AG04450 (cell line): ENCODE data around the gene RMC1. TPM values are rescaled to one million over a fixed set of nuclear protein-coding genes. Genes with fewer than 3 reads are reported as not detected.

ENCODE experiments used
- CTCF ChIA-PET: fragments of 300-600, 350-600 bp; formaldehyde crosslinking; extraction: SDS; loops from one replicate; lab custom pipeline; 2022; ENCODE audit warnings: antibody characterized with exemption, inconsistent platforms; lab: Charles Lee
- POLR2A ChIA-PET: fragments of 350-600 bp; formaldehyde crosslinking; extraction: SDS; loops from one replicate; lab custom pipeline; 2021; ENCODE audit warnings: antibody characterized with exemption, inconsistent platforms; lab: Yijun Ruan, JAX
- DNase-seq: peaks from one replicate; pipeline ENCODE4 v3.0.0-alpha.2; 2011; ENCODE audit warnings: low read depth, low spot score
- H3K27ac ChIP-seq: one replicate; pipeline ENCODE4 v1.5.1; 2012; ENCODE audit warnings: low read depth, low read length, control low read depth
- H3K27me3 ChIP-seq: one replicate; pipeline ENCODE4 v1.6.0; 2012; ENCODE audit warnings: low read length; ENCODE audit not compliant: control insufficient read depth, insufficient read depth
- H3K4me3 ChIP-seq: 2 replicates; pipeline ENCODE4 v1.5.1; 2011; ENCODE audit warnings: mild to moderate bottlenecking, low read depth, low read length, control low read depth
- H3K9me3 ChIP-seq: 2 replicates; pipeline ENCODE4 v1.5.1; 2012; ENCODE audit warnings: low read length; ENCODE audit not compliant: control insufficient read depth, insufficient read depth
- CTCF ChIP-seq: IDR thresholded peaks from 2 replicates; pipeline ENCODE4 v1.5.1; 2011; ENCODE audit warnings: low read depth, low read length, control low read depth, inconsistent platforms
- polyA plus RNA-seq: library from polyadenylated mRNA; depleted of rRNA; stranded (reverse); fragments of >200 nt; gene quantifications from 2 replicates; pipeline ENCODE4 v1.2.3, GENCODE V29; 2011

The RMC1 gene
- polyA plus RNA-seq, 1 experiment: 16.3 TPM

GRCh38 chr18:23529604-23530003 lies 26.3 kb downstream of the RMC1 start:
- Histone ChIP-seq H3K4me3 (no peak overlapping the region), H3K27ac (no peak overlapping the region), H3K27me3 (no peaks in the 10 kb centered on the region), H3K9me3 (no peaks in the 10 kb centered on the region; the same call in 1 of the 2 replicates)
- POLR2A ChIA-PET: no interaction called here
- no peak for DNase-seq
- CTCF ChIA-PET: interaction anchor here (0.8 kb wide), 1 partner anchor 14 kb away, joined by 7 read pairs; no protein-coding TSS in a partner anchor
- no peak for TF ChIP-seq CTCF

GRCh38 chr18:23530195-23530594 lies 26.9 kb downstream of the RMC1 start:
- no peak for DNase-seq
- H3K9me3 ChIP-seq: no peaks in the 10 kb centered on the region; the same call in 1 of the 2 replicates
- H3K4me3 ChIP-seq: no peak overlapping the region
- ChIA-PET CTCF (interaction anchor here (0.8 kb wide), 1 partner anchor 14 kb away, joined by 7 read pairs; no protein-coding TSS in a partner anchor), POLR2A (no interaction called here)
- H3K27ac ChIP-seq: no peak overlapping the region
- H3K27me3 ChIP-seq: no peaks in the 10 kb centered on the region
- TF ChIP-seq CTCF: no peak

GRCh38 chr18:23531912-23532311 lies 28.6 kb downstream of the RMC1 start:
- ChIA-PET POLR2A (no interaction called here), CTCF (interaction anchor here (1.5 to 1.7 kb wide), 2 partner anchors 16 to 171 kb away, joined by 6 read pairs; no protein-coding TSS in a partner anchor)
- H3K27ac ChIP-seq: no peak overlapping the region
- no peak for TF ChIP-seq CTCF
- no peak overlapping the region for H3K4me3 ChIP-seq
- no peak for DNase-seq
- no peaks in the 10 kb centered on the region for H3K27me3 ChIP-seq
- no peaks in the 10 kb centered on the region; the same call in 1 of the 2 replicates for H3K9me3 ChIP-seq

GRCh38 chr18:23532848-23533247 lies 29.5 kb downstream of the RMC1 start:
- H3K4me3 ChIP-seq: no peak overlapping the region
- H3K27ac ChIP-seq: no peak overlapping the region
- H3K27me3 ChIP-seq: no peaks in the 10 kb centered on the region
- no peak for TF ChIP-seq CTCF
- H3K9me3 ChIP-seq: no peaks in the 10 kb centered on the region; the same call in 1 of the 2 replicates
- DNase-seq: no peak
- ChIA-PET POLR2A (no interaction called here), CTCF (interaction anchor here (0.8 to 1.5 kb wide), 2 partner anchors 17 to 170 kb away, joined by 3 to 6 read pairs; no protein-coding TSS in a partner anchor)

- DNase-seq: no peak
- Histone ChIP-seq H3K9me3 (no peaks in the 10 kb centered on the region; the same call in 1 of the 2 replicates), H3K27ac (no peak overlapping the region), H3K4me3 (no peak overlapping the region), H3K27me3 (no peaks in the 10 kb centered on the region)
- no peak for TF ChIP-seq CTCF
- POLR2A ChIA-PET: no interaction called here
- CTCF ChIA-PET: no interaction called here
These were observed 31.0 kb downstream of the RMC1 start for GRCh38 chr18:23534276-23534675.
